ENCODE measurements around the gene KLKB1.
"Not testable (repeated sequence)": the region's sequence is repeated elsewhere in the genome, so short reads cannot be mapped to it uniquely, and the experiment has no call there.

Gene KLKB1

DNA sequence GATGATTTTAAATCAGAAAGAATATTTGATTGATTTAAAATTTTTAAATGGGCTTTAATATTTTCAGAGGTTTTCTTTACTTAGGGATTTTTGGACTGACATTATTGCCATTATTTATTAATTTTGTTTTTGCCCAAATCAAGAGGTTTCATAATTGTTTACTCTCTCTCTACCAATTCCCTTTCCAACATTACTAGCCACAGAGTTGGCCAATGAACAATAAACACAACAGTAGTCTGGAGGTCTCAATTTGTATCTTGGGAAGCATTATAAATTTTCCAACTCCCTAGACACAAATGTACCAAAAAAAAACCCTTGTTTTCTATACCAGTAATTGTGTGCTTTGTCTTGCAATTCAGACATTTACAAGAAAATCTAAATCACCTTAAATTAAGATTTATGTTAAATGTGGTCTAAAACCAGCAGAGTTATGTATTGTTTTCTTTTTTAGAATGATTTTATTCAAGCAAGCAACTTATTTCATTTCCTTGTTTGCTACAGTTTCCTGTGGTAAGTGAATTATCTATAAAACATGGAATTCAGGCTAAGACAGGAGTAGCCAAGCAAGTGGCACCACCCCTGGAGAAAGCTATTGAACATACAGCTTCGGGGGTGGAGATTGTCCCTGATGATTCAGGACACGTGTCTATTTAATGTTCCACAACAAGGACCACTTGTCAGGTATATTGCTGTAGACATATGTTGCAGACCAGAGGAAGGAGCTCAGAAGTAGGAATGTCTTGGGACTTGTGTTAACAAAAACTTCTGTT is 622 bp downstream of the KLKB1 start:
- no peak for DNase-seq

DNA sequence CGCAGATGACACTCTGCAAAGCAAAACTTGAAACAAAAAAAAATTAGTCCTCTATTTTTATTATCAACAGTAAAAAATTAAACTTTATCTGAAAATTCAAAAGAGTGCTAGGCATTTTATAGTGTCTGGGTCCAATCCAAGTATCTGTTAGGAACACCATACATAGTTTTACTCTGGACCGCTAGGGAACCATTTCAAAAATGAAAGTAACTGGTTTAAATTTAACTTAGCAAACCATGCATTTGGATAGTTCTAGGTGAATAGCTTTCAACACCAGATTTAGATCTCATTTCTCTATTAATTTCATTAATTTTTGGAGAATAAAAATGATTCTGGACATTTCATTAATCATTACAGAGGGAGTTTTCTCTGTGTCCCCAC is 1.2 kb downstream of the KLKB1 start:
- no peak for DNase-seq

- DNase-seq: no peak
Measured at GRCh38 chr4:186234367-186234766, 7.1 kb downstream of the KLKB1 start.

DNA sequence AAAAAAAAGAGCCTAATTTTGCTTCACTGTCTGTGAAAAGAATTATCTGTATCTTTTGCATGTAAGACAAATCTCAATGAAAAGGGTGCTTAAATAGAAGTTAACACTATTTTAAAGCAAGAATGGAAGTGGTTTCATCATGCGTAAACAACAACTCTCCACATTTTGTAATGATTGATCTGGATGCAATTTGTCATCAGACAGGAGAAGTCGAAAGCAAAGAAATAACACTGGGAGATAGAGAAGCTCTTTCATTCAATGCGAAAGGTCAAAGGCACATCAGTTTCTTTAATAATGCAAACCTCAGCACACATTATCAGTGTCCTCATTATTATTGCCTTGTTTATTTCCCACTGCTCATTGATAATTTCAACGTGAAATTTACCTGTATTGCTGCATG is 8.8 kb downstream of the KLKB1 start:
- no peak for DNase-seq

GRCh38 chr4:186240452-186240847 is 13.1 kb downstream of the KLKB1 start:
- DNase-seq: no peak

GRCh38 chr4:186240848-186241491 is 13.7 kb downstream of the KLKB1 start:
- no peak for DNase-seq

DNA sequence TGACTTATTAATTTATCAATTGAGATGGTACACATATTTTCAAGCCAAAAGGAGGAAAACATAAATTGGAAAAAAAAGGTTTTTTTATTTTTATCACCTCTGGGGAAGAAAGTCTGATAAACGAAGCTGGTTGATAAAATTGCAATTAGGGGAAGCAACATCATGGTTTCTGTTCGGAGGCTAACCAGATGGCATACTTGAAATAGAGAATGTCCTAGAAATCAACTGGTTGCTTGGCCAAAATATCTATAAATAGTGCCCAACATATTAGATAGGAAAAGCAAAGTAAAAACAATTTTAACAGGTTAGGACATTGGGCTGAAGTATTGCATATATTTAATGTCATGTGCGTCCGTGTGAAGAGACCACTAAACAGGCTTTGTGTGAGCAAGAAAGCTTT is 14.3 kb downstream of the KLKB1 start:
- DNase-seq: no peak

DNA sequence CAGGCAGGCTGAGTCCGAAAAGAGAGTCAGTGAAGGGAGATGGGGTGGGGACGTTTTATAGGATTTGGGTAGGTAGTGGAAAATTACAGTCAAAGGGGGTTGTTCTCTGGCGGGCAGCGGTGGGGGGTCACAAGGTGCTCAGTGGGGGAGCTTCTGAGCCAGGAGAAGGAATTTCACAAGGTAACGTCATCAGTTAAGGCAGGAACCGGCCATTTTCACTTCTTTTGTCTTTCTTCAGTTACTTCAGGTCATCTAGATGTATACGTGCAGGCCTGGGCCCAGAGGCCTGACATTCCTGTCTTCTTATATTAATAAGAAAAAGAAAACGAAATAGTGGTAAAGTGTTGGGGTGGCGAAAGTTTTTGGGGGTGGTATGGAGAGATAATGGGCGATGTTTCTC is 14.7 kb downstream of the KLKB1 start:
- not testable (repeated sequence) for DNase-seq

GRCh38 chr4:186243331-186243730 is 16.0 kb downstream of the KLKB1 start:
- DNase-seq: no peak

GRCh38 chr4:186244835-186245234 is 17.5 kb downstream of the KLKB1 start:
- no peak for DNase-seq

DNA sequence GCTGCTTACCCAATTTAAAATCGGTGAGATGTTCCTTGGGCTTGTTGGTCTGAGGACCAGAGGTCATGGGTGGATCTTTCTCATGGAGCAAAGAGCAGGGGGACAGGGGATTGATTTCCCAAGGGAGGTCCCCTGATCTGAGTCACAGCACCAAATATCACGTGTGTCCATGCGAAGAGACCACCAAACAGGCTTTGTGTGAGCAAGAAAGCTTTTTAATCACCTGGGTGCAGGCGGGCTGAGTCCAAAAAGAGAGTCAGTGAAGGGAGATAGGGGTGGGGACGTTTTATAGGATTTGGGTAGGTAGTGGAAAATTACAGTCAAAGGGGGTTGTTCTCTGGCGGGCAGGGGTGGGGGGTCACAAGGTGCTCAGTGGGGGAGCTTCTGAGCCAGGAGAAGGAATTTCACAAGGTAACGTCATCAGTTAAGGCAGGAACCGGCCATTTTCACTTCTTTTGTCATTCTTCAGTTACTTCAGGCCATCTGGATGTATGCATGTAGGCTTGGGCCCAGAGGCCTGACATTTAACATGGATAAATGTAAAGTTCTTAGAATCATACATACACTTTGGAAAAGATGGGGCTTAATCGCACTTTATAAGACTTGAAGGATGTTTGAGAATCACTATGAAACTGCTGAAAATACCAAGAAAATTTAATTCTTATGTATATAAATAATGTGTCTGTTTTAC is 19.9 kb downstream of the KLKB1 start:
- DNase-seq: not testable (repeated sequence)

- no peak for DNase-seq
Measured at GRCh38 chr4:186248643-186249042, 21.3 kb downstream of the KLKB1 start.

DNA sequence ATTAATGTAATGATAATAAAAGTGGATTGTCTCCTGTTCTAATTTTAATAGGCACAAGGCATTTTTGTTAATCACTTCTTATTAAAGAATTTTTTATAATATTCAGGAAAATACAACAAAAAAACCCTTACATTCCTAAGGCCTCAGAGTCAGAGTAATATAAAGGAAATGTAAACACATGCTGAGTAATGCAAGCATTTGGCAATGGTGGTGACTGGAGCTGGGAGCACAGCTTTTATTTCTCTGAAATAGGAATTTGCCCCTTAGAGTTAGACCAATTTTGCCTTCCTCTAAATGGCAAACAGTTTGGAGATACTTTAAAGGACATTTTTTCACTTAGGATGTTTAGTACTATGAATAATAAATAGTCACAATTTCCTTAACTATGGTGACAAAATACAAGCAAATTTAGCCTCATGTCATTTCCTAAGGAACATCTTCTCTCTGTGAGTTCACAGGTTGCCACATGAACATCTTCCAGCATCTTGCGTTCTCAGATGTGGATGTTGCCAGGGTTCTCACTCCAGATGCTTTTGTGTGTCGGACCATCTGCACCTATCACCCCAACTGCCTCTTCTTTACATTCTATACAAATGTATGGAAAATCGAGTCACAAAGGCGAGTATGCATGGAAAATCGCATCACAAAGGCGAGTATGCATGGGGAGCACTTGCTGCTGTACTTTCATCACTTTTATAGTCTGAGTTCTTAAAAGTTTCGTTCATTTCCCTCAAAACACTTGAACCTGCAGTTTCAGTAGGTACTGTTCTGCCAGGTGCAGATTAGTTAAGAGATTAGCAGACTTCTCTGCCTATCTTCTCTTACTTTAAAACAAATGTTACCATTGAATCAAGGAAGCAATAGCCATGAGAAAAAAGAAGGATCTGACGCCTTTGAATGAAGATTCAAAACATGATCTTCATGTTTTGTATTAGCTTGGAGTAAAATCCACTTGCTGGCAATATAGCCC is 22.8 kb downstream of the KLKB1 start:
- no peak for DNase-seq

DNA sequence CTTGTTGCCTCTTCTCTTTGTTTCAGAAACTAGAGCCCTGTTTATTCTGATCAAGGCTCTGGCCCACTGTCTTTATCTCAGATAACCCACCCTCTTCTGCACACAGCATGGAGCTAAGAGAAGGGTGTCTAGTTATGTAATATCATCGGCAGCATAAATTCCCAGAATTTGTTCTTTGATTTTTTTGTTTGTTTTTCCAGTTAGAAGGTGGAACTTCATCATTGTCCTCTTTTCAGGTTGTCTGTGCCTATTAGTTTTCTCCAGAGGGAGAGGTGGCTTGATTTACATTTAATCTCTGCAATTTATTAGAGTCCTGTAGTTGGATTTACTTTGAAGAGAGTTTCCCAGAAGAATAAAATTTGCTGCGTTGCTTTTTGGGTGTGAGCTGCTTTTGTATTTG is 23.5 kb downstream of the KLKB1 start:
- DNase-seq: no peak

DNA sequence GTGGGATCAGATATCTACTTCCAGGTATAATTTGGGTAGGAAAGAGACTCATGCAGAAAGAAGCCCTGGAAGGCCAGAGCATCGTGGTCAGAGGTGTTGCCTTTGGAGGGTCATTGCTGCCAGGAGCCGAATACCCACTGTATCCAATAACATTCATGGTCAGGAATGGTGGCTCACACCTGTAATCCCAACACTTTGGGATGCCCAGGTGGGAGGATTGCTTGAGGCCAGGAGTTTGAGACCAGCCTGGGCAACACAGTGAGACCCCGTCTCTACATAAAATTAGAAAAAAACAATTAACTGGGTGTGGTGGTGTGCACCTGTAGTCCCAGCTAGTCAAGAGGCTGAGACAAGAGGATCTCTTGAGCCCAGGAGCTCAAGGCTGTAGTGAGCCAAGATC is 27.8 kb downstream of the KLKB1 start:
- DNase-seq: no peak

DNA sequence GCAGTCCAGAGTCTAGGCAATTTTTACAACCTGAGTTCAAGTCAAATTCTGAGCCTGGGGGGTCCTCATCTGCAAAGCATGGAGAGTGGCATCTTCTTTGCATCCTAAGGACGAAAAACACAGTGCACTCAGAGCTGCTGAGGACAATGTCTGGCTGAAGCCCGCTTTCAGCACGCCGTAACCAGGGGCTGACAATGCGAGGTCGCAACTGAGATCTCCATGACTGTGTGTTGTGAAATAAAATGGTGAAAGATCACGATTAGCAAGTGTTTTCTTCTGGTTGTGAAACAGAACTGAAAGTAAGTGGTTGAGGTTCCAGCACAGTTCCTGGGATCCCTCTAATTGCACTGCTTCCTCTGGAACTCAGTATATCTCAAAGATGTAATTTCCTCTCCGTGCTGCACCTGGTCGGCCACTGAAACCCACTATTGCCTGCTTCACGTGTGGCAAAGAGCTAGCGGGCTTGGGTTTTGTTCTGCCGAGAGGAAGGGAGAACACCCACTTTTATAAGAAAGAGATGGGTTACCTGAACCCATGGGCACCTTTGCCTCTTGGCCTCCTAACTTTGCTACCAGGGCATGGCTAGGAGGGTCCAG is 31.0 kb downstream of the KLKB1 start:
- DNase-seq: no peak

DNA sequence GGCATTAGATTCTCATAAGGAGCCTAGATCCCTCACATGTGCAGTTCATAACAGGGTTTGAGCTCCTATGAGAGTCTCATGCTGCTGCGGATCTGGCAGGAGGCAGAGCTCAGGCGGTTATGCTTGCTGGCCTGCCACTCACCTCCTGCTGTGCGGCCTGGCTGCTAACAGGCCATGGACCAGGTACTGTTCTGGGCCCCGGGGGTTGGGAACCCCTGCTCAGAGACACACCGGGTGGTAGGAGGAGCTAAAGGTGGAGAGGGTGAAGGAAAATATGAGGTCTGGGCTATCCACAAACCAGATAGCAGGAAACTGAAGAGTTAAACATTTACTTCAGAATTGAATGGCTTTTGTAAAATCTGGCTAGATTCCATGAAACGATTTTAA is 32.8 kb downstream of the KLKB1 start:
- no peak for DNase-seq

- DNase-seq: no peak
Measured at GRCh38 chr4:186260504-186261448, 33.5 kb downstream of the KLKB1 start.

DNA sequence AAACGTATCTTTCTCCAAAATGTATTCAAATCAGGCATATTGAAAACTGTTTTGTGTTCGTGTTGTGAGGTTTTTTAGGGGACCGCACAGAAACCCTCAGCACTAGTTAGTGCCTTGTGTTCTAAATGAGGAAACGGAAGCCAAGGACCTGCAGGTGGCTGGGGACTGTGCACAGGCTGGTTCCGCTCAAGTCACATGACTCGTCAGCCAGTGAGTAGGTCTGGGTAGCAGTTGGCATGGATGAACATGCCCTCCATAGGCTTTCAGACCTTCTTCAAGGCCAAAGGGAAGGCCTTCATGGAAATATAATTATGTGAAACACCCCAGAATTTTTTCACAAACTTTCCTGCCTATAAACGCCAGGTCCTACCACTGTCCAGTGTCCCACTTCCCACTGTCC is 37.4 kb downstream of the KLKB1 start:
- DNase-seq: no peak

GRCh38 chr4:186265250-186265649 is 37.9 kb downstream of the KLKB1 start:
- not testable (repeated sequence) for DNase-seq

Measured in NCI-H1092 (cell line).